HG03457 (cell line): ENCODE results near the gene ANTXR1.

Source experiments
- ATAC-seq: cut with Tn5 transposase; IDR thresholded peaks from one replicate; pipeline ENCODE4 v1.9.1; 2021; ENCODE audit warnings: moderate number of reproducible peaks; ENCODE audit not compliant: unreplicated experiment

ANTXR1 gene

GRCh38 chr2:69203166-69203985, 190.4 kb downstream of the ANTXR1 start:
- no peak for ATAC-seq

GRCh38 chr2:69204654-69205053, 191.7 kb downstream of the ANTXR1 start:
- ATAC-seq, result no peak

GRCh38 chr2:69205076-69205475, 192.1 kb downstream of the ANTXR1 start:
- ATAC-seq, result no peak

- no peak for ATAC-seq
Observed at GRCh38 chr2:69205491-69205890, 192.5 kb downstream of the ANTXR1 start.

GRCh38 chr2:69208023-69208595, 195.1 kb downstream of the ANTXR1 start:
- ATAC-seq, result no peak

- ATAC-seq, result no peak
Observed at GRCh38 chr2:69209482-69209881, 196.5 kb downstream of the ANTXR1 start.

GRCh38 chr2:69210385-69210784, 197.4 kb downstream of the ANTXR1 start:
- ATAC-seq, result no peak

- ATAC-seq, result no peak
Observed at GRCh38 chr2:69211048-69211447, 198.1 kb downstream of the ANTXR1 start.

- ATAC-seq, result no peak
Observed at GRCh38 chr2:69211686-69212085, 198.7 kb downstream of the ANTXR1 start.

- no peak for ATAC-seq
Observed at GRCh38 chr2:69212238-69213028, 199.5 kb downstream of the ANTXR1 start.

- no peak for ATAC-seq
Observed at GRCh38 chr2:69213201-69213600, 200.2 kb downstream of the ANTXR1 start.

- ATAC-seq, result no peak
Observed at GRCh38 chr2:69213782-69214181, 200.8 kb downstream of the ANTXR1 start.

GRCh38 chr2:69214898-69215297, 201.9 kb downstream of the ANTXR1 start:
- no peak for ATAC-seq

GRCh38 chr2:69216535-69217332, 203.8 kb downstream of the ANTXR1 start:
- no peak for ATAC-seq

GRCh38 chr2:69217333-69218080, 204.5 kb downstream of the ANTXR1 start:
- ATAC-seq, result no peak

- ATAC-seq, result no peak
Observed at GRCh38 chr2:69221512-69221911, 208.5 kb downstream of the ANTXR1 start.

GRCh38 chr2:69221960-69222751, 209.2 kb downstream of the ANTXR1 start:
- ATAC-seq, result no peak

GRCh38 chr2:69222953-69223658, 210.1 kb downstream of the ANTXR1 start:
- ATAC-seq, result no peak
